ENCODE results near the gene PLB1.

Gene PLB1

DNA sequence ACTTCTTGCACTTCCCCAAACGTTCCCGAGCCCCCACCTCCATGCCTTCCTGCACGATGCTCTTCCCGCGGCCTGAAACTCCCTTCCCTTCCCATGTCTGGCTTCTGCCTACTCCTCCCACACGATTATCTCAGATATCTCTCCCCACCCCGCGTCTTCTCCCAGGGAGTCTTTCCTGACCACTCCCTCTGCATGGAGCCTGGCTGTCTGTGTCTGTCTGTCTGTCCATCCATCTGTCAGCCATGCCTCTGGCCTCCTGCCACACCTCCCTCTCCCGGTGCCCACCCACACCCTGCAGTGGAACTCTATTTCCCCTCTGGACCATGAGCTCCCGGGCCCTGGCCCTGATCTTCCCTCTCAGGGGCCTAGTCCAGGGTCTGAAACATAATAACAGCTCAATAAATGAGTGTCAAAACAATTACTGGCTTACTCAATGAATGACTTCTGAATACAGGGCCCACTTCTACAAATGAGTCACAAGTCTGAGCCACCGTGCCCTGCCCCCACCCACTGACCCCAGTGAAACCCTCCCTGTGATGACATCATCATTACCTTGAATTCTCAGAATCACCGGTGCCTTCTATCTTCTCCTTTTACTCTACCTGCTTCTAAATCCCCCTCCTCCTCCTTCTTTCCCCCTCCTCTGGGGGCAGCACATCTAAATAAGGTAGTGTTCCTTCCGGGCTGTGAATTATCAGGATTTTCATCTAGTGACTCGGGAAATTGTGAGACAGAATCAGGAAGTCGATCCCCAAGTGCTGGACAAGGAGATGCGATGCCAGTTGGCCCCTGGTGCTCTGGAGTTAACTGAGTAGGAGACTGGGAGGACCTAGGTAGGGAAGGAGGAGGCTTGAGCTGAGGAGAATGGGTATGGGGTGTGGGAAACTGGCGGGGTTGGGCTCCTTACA lies 46.1 kb upstream of the PLB1 start:
- TF ChIP-seq, protein P1, sequence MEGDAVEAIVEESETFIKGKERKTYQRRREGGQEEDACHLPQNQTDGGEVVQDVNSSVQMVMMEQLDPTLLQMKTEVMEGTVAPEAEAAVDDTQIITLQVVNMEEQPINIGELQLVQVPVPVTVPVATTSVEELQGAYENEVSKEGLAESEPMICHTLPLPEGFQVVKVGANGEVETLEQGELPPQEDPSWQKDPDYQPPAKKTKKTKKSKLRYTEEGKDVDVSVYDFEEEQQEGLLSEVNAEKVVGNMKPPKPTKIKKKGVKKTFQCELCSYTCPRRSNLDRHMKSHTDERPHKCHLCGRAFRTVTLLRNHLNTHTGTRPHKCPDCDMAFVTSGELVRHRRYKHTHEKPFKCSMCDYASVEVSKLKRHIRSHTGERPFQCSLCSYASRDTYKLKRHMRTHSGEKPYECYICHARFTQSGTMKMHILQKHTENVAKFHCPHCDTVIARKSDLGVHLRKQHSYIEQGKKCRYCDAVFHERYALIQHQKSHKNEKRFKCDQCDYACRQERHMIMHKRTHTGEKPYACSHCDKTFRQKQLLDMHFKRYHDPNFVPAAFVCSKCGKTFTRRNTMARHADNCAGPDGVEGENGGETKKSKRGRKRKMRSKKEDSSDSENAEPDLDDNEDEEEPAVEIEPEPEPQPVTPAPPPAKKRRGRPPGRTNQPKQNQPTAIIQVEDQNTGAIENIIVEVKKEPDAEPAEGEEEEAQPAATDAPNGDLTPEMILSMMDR (IDR thresholded peaks at IDR 0.05; ENCODE audit: insufficient read depth, missing control alignments), result no peak
- DNase-seq (ENCODE audit: insufficient read length, low spot score) (no peak), FAIRE-seq (no peak)

DNA sequence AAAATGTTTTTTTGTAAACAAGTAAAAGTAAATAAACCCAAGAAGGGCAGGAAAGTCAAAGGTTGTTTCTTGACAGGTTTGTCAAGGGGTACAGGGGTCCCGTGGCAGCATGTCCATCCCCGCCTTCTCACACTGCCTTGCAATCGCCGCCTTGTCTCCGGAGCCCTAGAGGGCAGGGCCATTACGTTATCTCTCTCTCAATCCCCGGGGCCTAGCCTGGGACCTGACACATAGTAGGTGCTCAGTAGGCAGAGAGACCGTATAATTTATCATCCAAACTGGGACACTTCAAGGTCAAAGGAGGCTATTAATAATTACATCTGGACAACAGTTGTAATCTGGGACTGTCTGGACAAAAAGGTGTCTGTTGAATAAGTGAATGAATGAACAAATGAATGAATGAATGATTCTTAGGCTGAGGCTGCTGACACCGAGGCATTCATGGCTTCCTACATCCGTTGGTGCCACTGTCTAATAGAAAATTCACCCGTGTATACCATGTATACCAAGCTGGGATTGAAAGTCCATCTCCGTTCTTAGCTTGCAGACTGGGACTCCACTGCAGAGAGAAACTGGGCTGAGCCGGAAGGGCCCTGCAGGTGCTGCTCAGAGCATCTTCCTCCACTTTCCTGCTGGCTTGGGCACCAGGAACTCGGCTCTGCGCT lies 44.8 kb upstream of the PLB1 start:
- no peak for DNase-seq (ENCODE audit: insufficient read length, low spot score)
- FAIRE-seq, result no peak

DNA sequence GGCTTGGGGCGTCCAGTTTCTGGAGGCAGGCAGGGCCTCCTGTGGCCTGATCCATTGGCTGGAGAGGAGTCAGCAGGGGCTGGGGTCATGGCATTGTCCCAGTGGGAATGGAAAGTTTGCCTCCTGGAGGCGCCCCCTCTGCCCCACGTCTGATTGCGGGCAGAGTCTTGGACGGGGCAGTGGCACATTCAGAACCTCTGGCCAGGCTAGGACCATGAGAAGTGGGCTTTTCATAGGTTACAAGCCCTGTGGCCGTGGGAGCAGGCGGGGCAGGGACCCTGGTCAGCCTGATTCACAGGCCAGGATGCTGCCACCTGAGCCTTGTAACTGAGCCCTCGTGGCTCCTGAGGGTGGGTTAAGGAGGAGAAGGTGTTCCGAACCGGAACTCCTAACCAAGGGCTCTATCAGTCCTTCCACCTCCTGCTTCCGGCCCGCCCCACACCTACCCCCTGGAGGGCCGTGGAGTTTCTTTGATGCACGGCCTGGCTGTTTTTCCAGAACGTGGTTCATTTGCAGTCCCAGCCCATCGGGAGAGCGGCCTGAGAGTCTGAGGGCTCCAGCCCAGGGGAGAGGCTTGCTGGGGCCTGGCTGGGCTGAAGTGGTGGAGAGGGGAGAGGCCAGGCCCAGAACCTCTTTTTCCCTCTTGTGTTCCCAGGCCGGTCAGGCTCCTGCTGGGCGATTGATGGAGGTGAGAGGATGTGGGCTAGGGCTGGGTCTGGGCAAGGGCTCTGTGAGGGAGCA lies 43.9 kb upstream of the PLB1 start:
- FAIRE-seq (no peak), DNase-seq (ENCODE audit: insufficient read length, low spot score) (no peak)
- TF ChIP-seq, protein P1 (IDR thresholded peaks at IDR 0.05; ENCODE audit: insufficient read depth, missing control alignments), result no peak

More for the DNA sequence above, 44.8 kb upstream of the PLB1 start:
- TF ChIP-seq, protein P1 (IDR thresholded peaks at IDR 0.05; ENCODE audit: insufficient read depth, missing control alignments), result no peak

DNA sequence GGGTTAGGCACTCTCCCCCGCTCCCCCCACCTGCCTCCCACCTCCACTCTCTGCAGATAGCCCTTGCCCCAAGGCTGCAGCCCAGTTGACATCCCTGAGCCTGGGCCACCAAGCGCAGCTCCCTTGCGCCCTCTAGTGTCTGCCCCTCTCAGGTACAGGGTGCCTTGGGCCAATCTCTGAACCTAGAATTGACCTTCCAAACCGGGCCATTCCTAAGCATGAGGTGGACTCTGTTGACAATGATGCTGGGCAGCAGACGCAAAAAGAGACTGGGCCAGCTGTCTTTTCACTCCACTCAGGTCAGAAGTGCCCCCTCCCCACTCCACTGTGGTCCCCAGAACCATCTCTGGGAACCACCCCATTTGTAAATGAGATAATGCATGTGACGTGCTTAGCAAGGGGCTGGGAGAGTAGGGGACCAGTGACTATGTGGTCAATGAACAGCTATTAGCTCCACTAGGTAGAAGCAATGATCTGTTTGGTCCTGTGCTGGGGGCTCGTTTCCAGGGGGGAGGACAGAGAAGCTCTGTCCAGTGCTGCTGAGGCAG lies 43.3 kb upstream of the PLB1 start:
- TF ChIP-seq, protein P1 (IDR thresholded peaks at IDR 0.05; ENCODE audit: insufficient read depth, missing control alignments), result peak; percentile 78
- FAIRE-seq, result no peak
- DNase-seq (ENCODE audit: insufficient read length, low spot score), result peak; percentile 49

DNA sequence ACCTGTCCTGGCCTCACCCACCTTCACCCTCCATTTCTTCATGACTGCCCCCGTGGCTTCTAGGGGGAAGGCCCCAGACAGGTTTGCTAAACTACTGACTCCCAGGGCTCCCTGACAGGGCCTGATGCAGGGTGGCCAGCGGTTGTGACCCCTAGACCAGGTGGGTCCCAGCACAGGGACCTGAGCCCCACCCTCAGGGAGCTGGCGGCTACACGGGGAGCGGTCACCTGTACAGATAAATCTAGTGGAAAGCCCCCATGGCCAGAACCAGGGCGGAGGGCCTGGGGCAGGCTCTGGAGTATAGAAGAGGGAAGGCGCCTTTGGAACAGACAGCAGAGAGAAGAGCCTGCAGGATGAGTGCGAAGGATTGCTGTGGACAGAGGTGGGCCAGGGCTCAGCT lies 42.5 kb upstream of the PLB1 start:
- DNase-seq (ENCODE audit: insufficient read length, low spot score) (no peak), FAIRE-seq (no peak)
- TF ChIP-seq, protein P1 (IDR thresholded peaks at IDR 0.05; ENCODE audit: insufficient read depth, missing control alignments), result no peak

DNA sequence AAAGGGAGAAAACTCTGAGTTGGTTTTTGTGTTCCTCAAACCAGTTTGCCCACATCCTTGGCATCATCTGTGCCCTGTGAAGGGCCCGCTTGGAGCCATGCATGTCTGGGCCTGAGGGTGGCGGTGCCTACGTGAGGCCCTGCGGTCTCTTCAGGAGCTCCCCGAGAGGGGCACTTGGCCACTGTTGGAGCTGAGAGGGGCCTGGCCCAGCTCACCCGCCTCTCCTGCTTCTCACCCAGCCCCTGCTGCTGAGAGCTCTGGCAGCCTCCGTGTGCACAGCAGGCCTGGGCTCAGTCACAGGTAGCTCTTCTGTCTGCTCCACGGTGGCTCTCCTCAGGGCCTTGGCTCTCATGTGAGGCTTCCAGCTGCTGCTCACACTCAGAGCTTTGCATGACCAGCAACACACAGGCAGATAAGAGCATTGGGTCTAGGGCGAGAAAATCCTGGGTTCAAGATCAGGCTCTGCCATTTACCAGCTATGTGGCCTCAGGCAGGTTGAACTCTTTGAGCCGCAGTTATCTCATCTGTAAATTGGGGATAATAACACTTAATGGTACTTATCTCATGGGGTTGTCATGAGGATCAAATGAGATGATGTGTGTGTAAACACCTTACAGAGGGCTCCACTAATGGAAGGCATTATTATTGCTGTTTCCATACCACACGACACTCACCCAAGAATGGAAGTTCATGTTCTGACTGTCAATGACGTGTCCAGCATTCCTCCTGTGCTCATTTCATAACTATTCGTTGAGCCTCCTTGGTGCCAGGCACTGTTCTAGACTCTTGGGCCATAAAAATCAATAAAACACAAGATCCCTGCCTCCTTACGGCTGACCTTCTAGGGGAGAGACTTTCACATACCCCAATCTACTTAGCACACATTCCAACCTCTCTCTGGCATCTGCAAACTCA lies 41.6 kb upstream of the PLB1 start:
- DNase-seq (ENCODE audit: insufficient read length, low spot score) (no peak), FAIRE-seq (no peak)
- TF ChIP-seq, protein P1 (IDR thresholded peaks at IDR 0.05; ENCODE audit: insufficient read depth, missing control alignments), result no peak

All from D721Med (cell line).